ENCODE data around the gene CPLX4. TPM values are rescaled to one million over a fixed set of nuclear protein-coding genes. Genes with fewer than 3 reads are reported as not detected.
A peak's percentile ranks its signal among the peaks of the same experiment; 100 is the strongest.

Gene CPLX4
- total and polyA plus RNA-seq, 2 of the 13 experiments (the other 11 are each of a cell fraction or from before 2014, with no cell fraction given), result not detected

- H3K27ac ChIP-seq (ENCODE audit: extremely low read length, insufficient read depth, low read length), result peak overlapping the region; percentile 98
- H3K36me3 ChIP-seq (replicated peaks in 1 of 2; ENCODE audit: control insufficient read depth in 1 of 2, insufficient read depth in 2 of 2, low read length in 2 of 2), result peaks cover 1 to 24% of the 10 kb centered on the region in 2 experiments
- in situ Hi-C loops (cut with HindIII; ENCODE audit: extremely low pct_ligation_motif_present, low pct_unique_long_range_greater_than_20kb), result no loop called here
- intact Hi-C loops (cut with micrococcal nuclease; ENCODE audit: unreplicated experiment), result loop anchor here (2.0 kb wide), 1 partner anchor 44 kb away; no protein-coding TSS in a partner anchor
- no TSS peak for BruUV-seq (replicated peaks)
- CTCF ChIA-PET (ENCODE audit: low intra/inter-chr PET ratio, low total read pairs), result no interaction called here
- H3K9ac ChIP-seq (ENCODE audit: insufficient read depth, low read depth, low read length), result peak overlapping the region; percentile 100
- DNase-seq (ENCODE audit: low spot score) (peak; percentile 3), FAIRE-seq (no peak), ATAC-seq (no peak)
- H3K79me2 ChIP-seq (ENCODE audit: insufficient read depth, low read length), result peaks cover 44% of the 10 kb centered on the region
- WGBS (ENCODE audit: low lambda C conversion rate), result under 1% methylated on average over 8 of the region's 8 CpGs
- H3K4me1 ChIP-seq (ENCODE audit: insufficient read depth, low read length), result peaks cover 49% of the 10 kb centered on the region
- peak overlapping the region; percentile 80 for H3K4me2 ChIP-seq (ENCODE audit: low read depth, low read length)
- peak overlapping the region; percentile 97 to 100 (median 98) for H3K4me3 ChIP-seq (replicated peaks in 1 of 3; ENCODE audit: insufficient read depth in 1 of 3, low read depth in 2 of 3, low read length in 3 of 3)
- POLR2A ChIA-PET, result interaction anchor here (0.7 to 0.9 kb wide), 2 partner anchors 13 to 15 kb away, joined by 3 to 6 read pairs; no protein-coding TSS in a partner anchor
- peaks cover 27% of the 10 kb centered on the region for H4K20me1 ChIP-seq (ENCODE audit: insufficient read depth, low read length)
- no peak overlapping the region for H2AFZ ChIP-seq (ENCODE audit: low read length)
- H3K9me3 ChIP-seq (ENCODE audit: low read length), result no peaks in the 10 kb centered on the region
- peaks cover 0 to 4% of the 10 kb centered on the region in 2 experiments; a peak in 1 of 5 replicates for H3K27me3 ChIP-seq (ENCODE audit: control insufficient read depth in 1 of 2, insufficient read depth in 2 of 2, low read length in 2 of 2)
- peak; percentile 71; the same call in 1 of the 2 replicates for TF ChIP-seq KDM5A (IDR thresholded peaks at IDR 0.05; ENCODE audit: borderline replicate concordance, low read length)
- TF ChIP-seq SIX4 (CRISPR knock-in tag; IDR thresholded peaks at IDR 0.05), result peak; percentile 92
- 0 out of 2 replicates have a peak, but pooled peaks have one; percentile 15 for TF ChIP-seq MAF1 (CRISPR knock-in tag; IDR thresholded peaks at IDR 0.05; ENCODE audit: borderline replicate concordance)
- TF ChIP-seq HIC2 (CRISPR knock-in tag; IDR thresholded peaks at IDR 0.05; ENCODE audit: low read depth), result no peak
- TF ChIP-seq ZMAT3 (CRISPR knock-in tag; conservative IDR thresholded peaks at IDR 0.05), result 0 out of 2 replicates have a peak, but pooled peaks have one; percentile 2
- no peak for TF ChIP-seq PPARG (CRISPR knock-in tag; conservative IDR thresholded peaks at IDR 0.05)
- TF ChIP-seq ZNF281 (CRISPR knock-in tag; IDR thresholded peaks at IDR 0.05; ENCODE audit: borderline replicate concordance), result 0 out of 2 replicates have a peak, but pooled peaks have one; percentile 39
- TF ChIP-seq TIGD3 (CRISPR knock-in tag; IDR thresholded peaks at IDR 0.05; ENCODE audit: borderline replicate concordance), result no peak
These were observed 39.9 kb upstream of the CPLX4 start for GRCh38 chr18:59358414-59358711.
